OCI-LY1 (cell line): ENCODE measurements around the gene PSMG4.
A peak's percentile ranks its signal among the peaks of the same experiment; 100 is the strongest.

ENCODE experiments used
- H2AFZ ChIP-seq: fragments of 200-600 bp; sonication (generic), shearing (Covaris generic); 2 replicates; pipeline ENCODE4 v1.6.0; 2014; ENCODE audit warnings: antibody characterized with exemption, mild to moderate bottlenecking, low read length
- H3F3A ChIP-seq: fragments of 200-600 bp; sonication (generic), shearing (Covaris generic); 2 replicates; pipeline ENCODE4 v1.6.0; 2014; ENCODE audit warnings: mild to moderate bottlenecking, antibody characterized with exemption, low read length, moderate library complexity; ENCODE audit not compliant: insufficient read depth
- H3K27ac ChIP-seq: fragments of 200-600 bp; sonication (generic); 2 replicates; pipeline ENCODE4 v1.5.1; 2014; ENCODE audit warnings: low read length, mixed run types, mild to moderate bottlenecking, low read depth; ENCODE audit not compliant: poor library complexity, severe bottlenecking
- H3K27me3 ChIP-seq: fragments of 200-600 bp; sonication (generic); 2 replicates; pipeline ENCODE4 v1.6.0; 2014; ENCODE audit warnings: antibody characterized with exemption, mild to moderate bottlenecking, low read length, moderate library complexity; ENCODE audit not compliant: insufficient read depth
- H3K36me3 ChIP-seq: fragments of 200-600 bp; sonication (generic); 2 replicates; pipeline ENCODE4 v1.6.1; 2014; ENCODE audit warnings: mild to moderate bottlenecking, antibody characterized with exemption, low read length, moderate library complexity, mixed read lengths; ENCODE audit not compliant: insufficient read depth
- H3K4me1 ChIP-seq: fragments of 200-600 bp; sonication (generic); 2 replicates; pipeline ENCODE4 v1.5.1; 2014; ENCODE audit warnings: mild to moderate bottlenecking, low read length, moderate library complexity; ENCODE audit not compliant: insufficient read depth, severe bottlenecking
- H3K4me2 ChIP-seq: fragments of 200-600 bp; sonication (generic), shearing (Covaris generic); 2 replicates; pipeline ENCODE4 v1.6.1; 2014; ENCODE audit warnings: low read length
- H3K4me3 ChIP-seq: fragments of 200-600 bp; sonication (generic); 2 replicates; pipeline ENCODE4 v1.5.1; 2014; ENCODE audit warnings: low read length, low read depth, mild to moderate bottlenecking, mixed read lengths; ENCODE audit not compliant: poor library complexity, severe bottlenecking
- H3K79me2 ChIP-seq: fragments of 200-600 bp; shearing (Covaris generic); 2 replicates; pipeline ENCODE4 v1.6.1; 2016; ENCODE audit warnings: mixed run types, low read length, mixed read lengths; ENCODE audit not compliant: insufficient read depth
- H3K9ac ChIP-seq: fragments of 200-600 bp; sonication (generic), shearing (Covaris generic); 2 replicates; pipeline ENCODE4 v1.6.1; 2014; ENCODE audit warnings: mild to moderate bottlenecking, low read length, mixed read lengths
- H3K9me2 ChIP-seq: fragments of 200-600 bp; sonication (generic), shearing (Covaris generic); 2 replicates; pipeline ENCODE4 v1.6.1; 2014; ENCODE audit warnings: low read depth, mild to moderate bottlenecking, low read length, mixed read lengths
- H3K9me3 ChIP-seq: fragments of 200-600 bp; shearing (Covaris generic); 2 replicates; pipeline ENCODE4 v1.6.1; 2014; ENCODE audit warnings: low read length, mixed read lengths
- H4K20me1 ChIP-seq: fragments of 200-600 bp; sonication (generic), shearing (Covaris generic); 2 replicates; pipeline ENCODE4 v1.6.0; 2016; ENCODE audit warnings: mild to moderate bottlenecking, low read length; ENCODE audit not compliant: insufficient read depth
- CTCF ChIP-seq: fragments of 200-600 bp; sonication (generic), shearing (Covaris generic); IDR thresholded peaks from 2 replicates; pipeline ENCODE4 v1.5.1; 2017; ENCODE audit warnings: mild to moderate bottlenecking, antibody characterized with exemption, low read length, moderate library complexity, mixed read lengths
- EZH2 ChIP-seq: fragments of 200-600 bp; sonication (generic), shearing (Covaris generic); IDR thresholded peaks from 2 replicates; pipeline ENCODE4 v1.8.0; 2017; ENCODE audit warnings: borderline replicate concordance, mixed run types, mild to moderate bottlenecking, antibody characterized with exemption, low read length, moderate library complexity, mixed read lengths

PSMG4 gene

GRCh38 chr6:3253597-3253961 is 5.2 kb upstream of the PSMG4 start:
- Histone ChIP-seq H3K79me2 (no peaks in the 10 kb centered on the region), H3K27ac (no peak overlapping the region), H3K27me3 (no peaks in the 10 kb centered on the region), H2AFZ (no peak overlapping the region), H3K4me2 (no peak overlapping the region), H3K4me3 (no peak overlapping the region), H3K9me2 (no peaks in the 10 kb centered on the region), H3K4me1 (no peaks in the 10 kb centered on the region), H3F3A (no peaks in the 10 kb centered on the region), H3K36me3 (no peaks in the 10 kb centered on the region), H4K20me1 (no peaks in the 10 kb centered on the region), H3K9ac (no peak overlapping the region), H3K9me3 (no peaks in the 10 kb centered on the region)
- no peak for TF ChIP-seq CTCF
- no peak for TF ChIP-seq EZH2

- Histone ChIP-seq H3K27ac (no peak overlapping the region), H3K9me2 (no peaks in the 10 kb centered on the region), H2AFZ (no peak overlapping the region), H3F3A (no peaks in the 10 kb centered on the region), H3K27me3 (no peaks in the 10 kb centered on the region), H3K9ac (no peak overlapping the region), H3K9me3 (no peaks in the 10 kb centered on the region), H3K4me2 (peak overlapping the region; percentile 59), H3K4me3 (peak overlapping the region; percentile 86), H3K4me1 (peaks cover 24% of the 10 kb centered on the region), H4K20me1 (no peaks in the 10 kb centered on the region), H3K79me2 (peaks cover 32% of the 10 kb centered on the region), H3K36me3 (peaks cover 20% of the 10 kb centered on the region; the same call in 1 of the 2 replicates)
- TF ChIP-seq CTCF, result no peak
- TF ChIP-seq EZH2, result no peak
These were observed 546 bp upstream of the PSMG4 start for GRCh38 chr6:3258201-3258600.

DNA sequence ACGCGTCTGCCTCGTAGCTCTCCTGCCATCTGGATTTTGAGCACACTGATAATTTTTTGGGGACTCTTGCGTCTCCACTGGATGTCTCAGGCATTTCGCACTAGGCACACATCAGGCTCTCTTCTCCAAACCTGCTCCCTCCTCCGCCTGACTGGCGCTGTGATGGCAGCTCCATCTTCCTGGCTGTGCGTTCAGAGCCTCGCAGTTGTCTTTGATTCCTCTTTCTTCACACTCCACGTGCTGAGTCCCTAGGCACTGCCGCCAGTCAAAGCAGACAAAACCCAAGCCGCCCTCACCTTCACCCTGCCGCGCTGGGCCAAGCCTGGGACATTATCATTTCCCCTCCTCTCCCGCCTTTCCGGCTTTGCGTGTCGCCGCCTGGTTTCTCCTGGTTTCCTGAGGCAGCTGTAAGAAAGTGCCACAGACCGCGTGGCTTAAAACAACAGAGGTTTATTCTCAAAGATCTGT is 778 bp downstream of the PSMG4 start:
- peak overlapping the region; percentile 65 for H3K4me2 ChIP-seq
- peak overlapping the region; percentile 90 for H3K9ac ChIP-seq
- no peaks in the 10 kb centered on the region for H3K9me3 ChIP-seq
- no peak overlapping the region for H2AFZ ChIP-seq
- H4K20me1 ChIP-seq, result no peaks in the 10 kb centered on the region
- H3K4me3 ChIP-seq, result peak overlapping the region; percentile 86
- H3K36me3 ChIP-seq, result peaks cover 34% of the 10 kb centered on the region
- peak overlapping the region; percentile 41 for H3K27ac ChIP-seq
- TF ChIP-seq CTCF (no peak), EZH2 (no peak)
- peaks cover 24% of the 10 kb centered on the region for H3K4me1 ChIP-seq
- H3F3A ChIP-seq, result no peaks in the 10 kb centered on the region
- H3K27me3 ChIP-seq, result no peaks in the 10 kb centered on the region
- peaks cover 32% of the 10 kb centered on the region for H3K79me2 ChIP-seq
- H3K9me2 ChIP-seq, result no peaks in the 10 kb centered on the region
